A673 (cell line): ENCODE results near the gene KRTAP1-5.

Source experiments
- EZH2 ChIP-seq: fragments of 200-600 bp; sonication (generic); IDR thresholded peaks from 2 replicates; pipeline ENCODE4 v1.6.1; 2017; ENCODE audit warnings: borderline replicate concordance, low read depth, mild to moderate bottlenecking, mixed read lengths, antibody characterized with exemption, low read length; ENCODE audit not compliant: poor library complexity, severe bottlenecking
- TF ChIP-seq, protein P1 (sequence below): fragments of 300-800, 200-600 bp; sonication (generic); conservative IDR thresholded peaks from 2 replicates; pipeline ENCODE4 v1.5.1; 2017; ENCODE audit warnings: low read depth, mild to moderate bottlenecking, antibody characterized with exemption, low read length, moderate library complexity, mixed read lengths

DNA sequence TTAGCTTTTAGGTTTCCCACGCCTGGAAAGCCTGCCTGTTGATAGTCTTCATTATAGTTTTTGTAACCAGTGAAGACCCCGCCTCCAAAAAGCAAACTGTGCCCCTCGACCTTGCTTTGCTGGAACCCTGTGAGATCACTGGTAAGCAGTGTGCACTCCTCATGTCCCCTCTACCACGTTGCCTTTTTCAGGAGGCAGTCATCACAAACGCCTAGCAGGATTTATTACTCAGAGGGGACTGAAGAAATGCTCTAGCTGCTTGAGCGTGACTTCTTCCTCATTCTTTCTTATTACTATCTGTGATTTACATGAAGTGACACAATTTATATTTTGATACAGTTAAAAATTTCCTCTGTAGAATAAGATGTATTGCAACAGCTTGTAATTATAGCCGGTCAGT lies 11.6 kb downstream of the KRTAP1-5 start:
- TF ChIP-seq, protein P1, sequence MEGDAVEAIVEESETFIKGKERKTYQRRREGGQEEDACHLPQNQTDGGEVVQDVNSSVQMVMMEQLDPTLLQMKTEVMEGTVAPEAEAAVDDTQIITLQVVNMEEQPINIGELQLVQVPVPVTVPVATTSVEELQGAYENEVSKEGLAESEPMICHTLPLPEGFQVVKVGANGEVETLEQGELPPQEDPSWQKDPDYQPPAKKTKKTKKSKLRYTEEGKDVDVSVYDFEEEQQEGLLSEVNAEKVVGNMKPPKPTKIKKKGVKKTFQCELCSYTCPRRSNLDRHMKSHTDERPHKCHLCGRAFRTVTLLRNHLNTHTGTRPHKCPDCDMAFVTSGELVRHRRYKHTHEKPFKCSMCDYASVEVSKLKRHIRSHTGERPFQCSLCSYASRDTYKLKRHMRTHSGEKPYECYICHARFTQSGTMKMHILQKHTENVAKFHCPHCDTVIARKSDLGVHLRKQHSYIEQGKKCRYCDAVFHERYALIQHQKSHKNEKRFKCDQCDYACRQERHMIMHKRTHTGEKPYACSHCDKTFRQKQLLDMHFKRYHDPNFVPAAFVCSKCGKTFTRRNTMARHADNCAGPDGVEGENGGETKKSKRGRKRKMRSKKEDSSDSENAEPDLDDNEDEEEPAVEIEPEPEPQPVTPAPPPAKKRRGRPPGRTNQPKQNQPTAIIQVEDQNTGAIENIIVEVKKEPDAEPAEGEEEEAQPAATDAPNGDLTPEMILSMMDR, result no peak
- TF ChIP-seq EZH2, result no peak
